K562 (cell line): ENCODE data around the gene ACADVL. TPM values are rescaled to one million over a fixed set of nuclear protein-coding genes. Genes with fewer than 3 reads are reported as not detected.
A peak's percentile ranks its signal among the peaks of the same experiment; 100 is the strongest.

Experiments used
- ATAC-seq: fragments of 200-7000 bp; cut with Tn5 transposase; 3 replicates; pipeline ENCODE4 v1.9.1; 2020; ENCODE audit warnings: moderate library complexity
- BruUV-seq: library from RNA; stranded (reverse); fragments of 400-500 nt; replicated peaks from 2 replicates; lab custom pipeline; 2021; lab: Mats Ljungman, UMichigan
- CTCF ChIA-PET: fragments of 300-600 bp; formaldehyde crosslinking; extraction: SDS; loops from one replicate; lab custom pipeline; 2021; ENCODE audit warnings: low intra/inter-chr PET ratio; lab: Yijun Ruan, JAX
- POLR2A ChIA-PET: fragments of 300-600, 350-650 bp; sonication (Branson Sonifier 250); formaldehyde crosslinking; extraction: SDS; loops from one replicate; lab custom pipeline; 2021; ENCODE audit warnings: antibody characterized with exemption, inconsistent platforms; lab: Yijun Ruan, JAX
- DNase-seq, 4 experiments: peaks; one replicate each; pipeline versions ENCODE4 v3.0.0 to v3.0.0-alpha.2; 2011 to 2018; ENCODE audit warnings: low spot score in 3 of 4, mixed read lengths in 3 of 4; ENCODE audit errors: extremely low read depth in 1 of 4
- FAIRE-seq: peaks from 2 replicates; lab custom pipeline; 2011; peaks lifted over from hg19 to GRCh38; lab: Jason Lieb, UNC
- H2AFZ ChIP-seq: 2 replicates; pipeline ENCODE4 v1.6.0; 2011; ENCODE audit warnings: low read depth, low read length, control low read depth, inconsistent platforms
- H3K27ac ChIP-seq: fragments of 200-600 bp; 3 replicates; pipeline ENCODE4 v1.8.0; 2011; ENCODE audit warnings: low read depth, mild to moderate bottlenecking, control low read depth, inconsistent platforms, low read length, moderate library complexity, mixed read lengths; ENCODE audit errors: extremely low read depth
- H3K27me3 ChIP-seq, 2 experiments: fragments of 300-600 bp in 1 of 2; 2 replicates in 1 of 2; 3 replicates in 1 of 2; pipeline versions ENCODE4 v1.6.0 to v1.8.0; 2011; ENCODE audit warnings: inconsistent platforms in 2 of 2, low read length in 2 of 2, mild to moderate bottlenecking in 1 of 2, mixed read lengths in 1 of 2, moderate library complexity in 1 of 2; ENCODE audit not compliant: control insufficient read depth in 2 of 2, insufficient read depth in 2 of 2
- H3K36me3 ChIP-seq: fragments of 300-600 bp; 3 replicates; pipeline ENCODE4 v1.8.0; 2011; ENCODE audit warnings: mild to moderate bottlenecking, low read length, inconsistent platforms; ENCODE audit not compliant: control insufficient read depth, insufficient read depth
- H3K4me1 ChIP-seq, 2 experiments: fragments of 200-600 bp in 1 of 2; replicated peaks in 1 of 2; 2 replicates in 1 of 2; 3 replicates in 1 of 2; pipeline versions ENCODE4 v1.5.1 to v1.8.0; 2011; ENCODE audit warnings: inconsistent platforms in 2 of 2, low read length in 2 of 2, mild to moderate bottlenecking in 1 of 2, mixed read lengths in 1 of 2, moderate library complexity in 1 of 2; ENCODE audit not compliant: control insufficient read depth in 2 of 2, insufficient read depth in 2 of 2
- H3K4me2 ChIP-seq: 2 replicates; pipeline ENCODE4 v1.6.1; 2011; ENCODE audit warnings: low read length, control low read depth, inconsistent platforms, mixed read lengths; ENCODE audit not compliant: insufficient read depth
- H3K4me3 ChIP-seq: fragments of 200-600 bp; sonication (generic), shearing (Covaris generic); 2 replicates; pipeline ENCODE4 v1.5.1; 2016; ENCODE audit warnings: control low read depth, inconsistent platforms
- H3K79me2 ChIP-seq: fragments of 200-600 bp; 3 replicates; pipeline ENCODE4 v1.8.0; 2011; ENCODE audit warnings: low read length, inconsistent platforms; ENCODE audit not compliant: control insufficient read depth, insufficient read depth
- H3K9ac ChIP-seq, 2 experiments: 2 replicates each; pipeline versions ENCODE4 v1.6.0 to v1.6.1; 2011; ENCODE audit warnings: low read depth in 2 of 2, low read length in 2 of 2, control low read depth in 1 of 2, inconsistent platforms in 1 of 2, mild to moderate bottlenecking in 1 of 2, mixed read lengths in 1 of 2; ENCODE audit not compliant: insufficient read depth in 1 of 2
- H3K9me1 ChIP-seq: one replicate; pipeline ENCODE4 v1.6.0; 2011; ENCODE audit warnings: inconsistent platforms, mild to moderate bottlenecking, low read length, moderate library complexity; ENCODE audit not compliant: control insufficient read depth, insufficient read depth
- H3K9me3 ChIP-seq: replicated peaks from 2 replicates; pipeline ENCODE4 v1.5.1; 2011; ENCODE audit warnings: low read depth, low read length, inconsistent platforms; ENCODE audit not compliant: control insufficient read depth, insufficient read depth
- H4K20me1 ChIP-seq: replicated peaks from 2 replicates; pipeline ENCODE4 v1.6.1; 2011; ENCODE audit warnings: low read length, inconsistent platforms, mixed read lengths; ENCODE audit not compliant: control insufficient read depth, insufficient read depth
- ATF6 ChIP-seq: sonication (generic); formaldehyde crosslinking; IDR thresholded peaks from 2 replicates; pipeline ENCODE4 v1.4.0; 2020; ENCODE audit warnings: mild to moderate bottlenecking, missing genetic modification reagents
- CBX8 ChIP-seq: fragments of 200-600 bp; sonication (generic); IDR thresholded peaks from 2 replicates; pipeline ENCODE4 v1.6.1; 2012; ENCODE audit warnings: borderline replicate concordance, mixed run types, low read depth, mild to moderate bottlenecking, moderate library complexity, mixed read lengths, low read length, control low read depth, inconsistent platforms; ENCODE audit not compliant: poor library complexity, severe bottlenecking; ENCODE audit errors: extremely low read depth
- CLOCK ChIP-seq: fragments of 250-450 bp; sonication (Bioruptor Pico); IDR thresholded peaks from 2 replicates; pipeline ENCODE4 v1.4.0; 2020; ENCODE audit warnings: mild to moderate bottlenecking, moderate library complexity, borderline replicate concordance
- HMGN3 ChIP-seq: IDR thresholded peaks from 2 replicates; pipeline ENCODE4 v1.6.1; 2011; ENCODE audit warnings: borderline replicate concordance, low read depth, mild to moderate bottlenecking, mixed read lengths, low read length; ENCODE audit not compliant: insufficient read length; ENCODE audit errors: extremely low read depth
- JUNB ChIP-seq: fragments of 450-650 bp; formaldehyde crosslinking; conservative IDR thresholded peaks from 2 replicates; pipeline ENCODE4 v1.4.0; 2020; ENCODE audit warnings: mild to moderate bottlenecking
- NFIC ChIP-seq: fragments of 450-650 bp; IDR thresholded peaks from 2 replicates; pipeline ENCODE4 v1.6.1; 2017; ENCODE audit warnings: mild to moderate bottlenecking, inconsistent platforms
- PHF20 ChIP-seq: fragments of 450-650 bp; IDR thresholded peaks from 2 replicates; pipeline ENCODE4 v1.6.1; 2018; ENCODE audit not compliant: partially characterized antibody
- POLR2A ChIP-seq: fragments of 450-650 bp; conservative IDR thresholded peaks from 2 replicates; pipeline ENCODE4 v1.6.1; 2016
- POLR2AphosphoS2 ChIP-seq: IDR thresholded peaks from 2 replicates; pipeline ENCODE4 v1.6.1; 2012; ENCODE audit warnings: low read length, improper control_type of control experiment
- POLR2G ChIP-seq: fragments of 200-400 bp; formaldehyde crosslinking; IDR thresholded peaks from 2 replicates; pipeline ENCODE4 v1.6.1; 2017; ENCODE audit warnings: low read depth, mild to moderate bottlenecking, antibody characterized with exemption, low read length, moderate library complexity
- RBFOX2 ChIP-seq: fragments of 200-400 bp; formaldehyde crosslinking; IDR thresholded peaks from 2 replicates; pipeline ENCODE4 v1.6.1; 2017; ENCODE audit warnings: low read depth, mild to moderate bottlenecking, low read length, moderate library complexity
- SUPT5H ChIP-seq: fragments of 450-650 bp; IDR thresholded peaks from 2 replicates; pipeline ENCODE4 v1.6.1; 2016
- ZNF146 ChIP-seq: IDR thresholded peaks from one replicate; pipeline ENCODE4 v1.6.1; 2018; ENCODE audit warnings: missing compliant biosample characterization; ENCODE audit not compliant: unreplicated experiment
- WGBS: fragments of 100-300 bp; shearing (Covaris generic); methylation state at CpG from one replicate; pipeline ENCODE4 v1.1.6; 2016; ENCODE audit warnings: low coverage, mixed read lengths; ENCODE audit not compliant: insufficient coverage; ENCODE audit errors: missing lambda C conversion rate; 5-methylcytosine and 5-hydroxymethylcytosine counted together
- in situ Hi-C: fragments of 300-500 bp; cut with MboI; formaldehyde crosslinking; loops from 4 replicates; pipeline ENCODE4 v1.15.0; 2018; ENCODE audit warnings: inconsistent platforms, mixed read lengths
- intact Hi-C: fragments of 100-400 bp; cut with micrococcal nuclease; formaldehyde crosslinking; loops from 2 replicates; pipeline ENCODE4 v1.14.2; 2022
- polyA plus RNA-seq, 8 experiments: library from polyadenylated mRNA; depleted of rRNA in 4 of 8; stranded (reverse) in 5 of 8; unstranded in 3 of 8; fragments of >200 nt; fragmentation: Nextera tagmentation in 2 of 8; fragmentation: Illumina TruSeq in 1 of 8; extraction: Ambion mirVana in 2 of 8; extraction: Trizol in 1 of 8; gene quantifications; 2 replicates each; pipeline versions ENCODE4 v1.2.1 to v1.2.3, GENCODE V29; 2011 to 2014; ENCODE audit warnings: inconsistent platforms in 1 of 8, missing spikeins in 1 of 8
- total RNA-seq, 7 experiments: library from RNA; depleted of rRNA in 6 of 7; stranded (reverse); fragments of >200 nt in 6 of 7; fragmentation: Illumina TruSeq in 2 of 7; extraction: Trizol in 2 of 7; gene quantifications; 2 replicates each; pipeline versions ENCODE4 v1.2.1 to v1.2.3, GENCODE V29; 2011 to 2021; ENCODE audit warnings: low replicate concordance in 1 of 7

Gene ACADVL
- total and polyA plus RNA-seq, 9 of the 15 experiments (the other 6 are each of a cell fraction or from before 2014, with no cell fraction given), result 25.5 to 449 (median 214) TPM

GRCh38 chr17:7222972-7223292, 3.2 kb downstream of the ACADVL start:
- TF ChIP-seq CBX8 (no peak), POLR2G (0 out of 2 replicates have a peak, but pooled peaks have one; percentile 11), ZNF146 (CRISPR knock-in tag) (no peak), JUNB (CRISPR knock-in tag) (no peak), CLOCK (CRISPR knock-in tag) (no peak), POLR2A (peak; percentile 66), RBFOX2 (0 out of 2 replicates have a peak, but pooled peaks have one; percentile 13), ATF6 (no peak), POLR2AphosphoS2 (peak; percentile 54; the same call in 1 of the 2 replicates), HMGN3 (no peak), PHF20 (no peak), SUPT5H (0 out of 2 replicates have a peak, but pooled peaks have one; percentile 48), NFIC (no peak)

More at GRCh38 chr17:7222972-7223292, 3.2 kb downstream of the ACADVL start:
- Histone ChIP-seq H3K4me3 (no peak overlapping the region), H3K9me1 (peaks cover 6% of the 10 kb centered on the region), H3K27ac (no peak overlapping the region), H2AFZ (no peak overlapping the region), H3K9me3 (no peaks in the 10 kb centered on the region), H3K4me2 (no peak overlapping the region), H3K4me1 (peaks cover 22 to 52% of the 10 kb centered on the region in 2 experiments), H3K9ac (peak overlapping the region in 1 of 2 experiments; percentile 7; a peak in 1 of 4 replicates), H3K79me2 (peaks cover 24% of the 10 kb centered on the region), H4K20me1 (peaks cover 6% of the 10 kb centered on the region), H3K27me3 (no peaks in the 10 kb centered on the region), H3K36me3 (peaks cover 74% of the 10 kb centered on the region; the same call in 2 of the 3 replicates)
- ATAC-seq (no peak), DNase-seq (no peak), FAIRE-seq (no peak)
- in situ Hi-C loops, result no loop called here
- intact Hi-C loops, result no loop called here
- ChIA-PET CTCF (no interaction called here), POLR2A (interaction anchor here (7.7 kb wide), 1 partner anchor 12 kb away, joined by 73 read pairs; the partner anchor contains the start of gene DVL2)
- WGBS, result 85% methylated on average over 7 of the region's 7 CpGs
- no TSS peak for BruUV-seq
